PFSK-1 (cell line): Measurements from ENCODE around the gene HECTD4.

Experiments
- POLR2AphosphoS5 ChIP-seq: IDR thresholded peaks from 2 replicates; pipeline ENCODE4 v1.6.1; 2012; ENCODE audit warnings: low read depth, mild to moderate bottlenecking, control low read depth, low read length, moderate library complexity
- SIN3A ChIP-seq: IDR thresholded peaks from 2 replicates; pipeline ENCODE4 v1.6.1; 2012; ENCODE audit warnings: mild to moderate bottlenecking, low read length, moderate library complexity, borderline replicate concordance; ENCODE audit not compliant: insufficient read depth
- TAF1 ChIP-seq: IDR thresholded peaks from 2 replicates; pipeline ENCODE4 v1.6.1; 2012; ENCODE audit warnings: low read length, control low read depth, borderline replicate concordance; ENCODE audit not compliant: insufficient read depth
- TF ChIP-seq, protein P1 (sequence below), 2 experiments: IDR thresholded peaks; 2 replicates each; pipeline versions ENCODE4 v1.6.1 to v1.8.0; 2011 to 2012; ENCODE audit warnings: low read depth in 2 of 2, low read length in 2 of 2, control low read depth in 1 of 2, inconsistent platforms in 1 of 2, mild to moderate bottlenecking in 1 of 2, moderate library complexity in 1 of 2; ENCODE audit not compliant: insufficient read depth in 1 of 2

DNA sequence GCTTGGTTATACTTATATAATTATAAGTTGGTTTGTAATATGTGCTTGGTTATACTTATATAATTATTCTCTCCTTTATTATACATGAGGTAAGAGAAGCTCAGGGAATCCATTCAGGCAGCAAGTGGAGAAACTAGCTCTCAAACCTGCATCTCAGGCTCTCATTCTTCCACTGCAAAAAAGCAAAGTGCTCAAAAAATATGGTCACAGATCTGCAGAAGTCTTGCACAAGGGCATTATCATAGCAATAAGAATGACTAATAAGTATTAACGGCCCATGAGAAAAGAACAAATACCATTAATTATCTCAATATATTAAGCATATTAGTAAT, 257.3 kb downstream of the HECTD4 start:
- TF ChIP-seq, protein P1, sequence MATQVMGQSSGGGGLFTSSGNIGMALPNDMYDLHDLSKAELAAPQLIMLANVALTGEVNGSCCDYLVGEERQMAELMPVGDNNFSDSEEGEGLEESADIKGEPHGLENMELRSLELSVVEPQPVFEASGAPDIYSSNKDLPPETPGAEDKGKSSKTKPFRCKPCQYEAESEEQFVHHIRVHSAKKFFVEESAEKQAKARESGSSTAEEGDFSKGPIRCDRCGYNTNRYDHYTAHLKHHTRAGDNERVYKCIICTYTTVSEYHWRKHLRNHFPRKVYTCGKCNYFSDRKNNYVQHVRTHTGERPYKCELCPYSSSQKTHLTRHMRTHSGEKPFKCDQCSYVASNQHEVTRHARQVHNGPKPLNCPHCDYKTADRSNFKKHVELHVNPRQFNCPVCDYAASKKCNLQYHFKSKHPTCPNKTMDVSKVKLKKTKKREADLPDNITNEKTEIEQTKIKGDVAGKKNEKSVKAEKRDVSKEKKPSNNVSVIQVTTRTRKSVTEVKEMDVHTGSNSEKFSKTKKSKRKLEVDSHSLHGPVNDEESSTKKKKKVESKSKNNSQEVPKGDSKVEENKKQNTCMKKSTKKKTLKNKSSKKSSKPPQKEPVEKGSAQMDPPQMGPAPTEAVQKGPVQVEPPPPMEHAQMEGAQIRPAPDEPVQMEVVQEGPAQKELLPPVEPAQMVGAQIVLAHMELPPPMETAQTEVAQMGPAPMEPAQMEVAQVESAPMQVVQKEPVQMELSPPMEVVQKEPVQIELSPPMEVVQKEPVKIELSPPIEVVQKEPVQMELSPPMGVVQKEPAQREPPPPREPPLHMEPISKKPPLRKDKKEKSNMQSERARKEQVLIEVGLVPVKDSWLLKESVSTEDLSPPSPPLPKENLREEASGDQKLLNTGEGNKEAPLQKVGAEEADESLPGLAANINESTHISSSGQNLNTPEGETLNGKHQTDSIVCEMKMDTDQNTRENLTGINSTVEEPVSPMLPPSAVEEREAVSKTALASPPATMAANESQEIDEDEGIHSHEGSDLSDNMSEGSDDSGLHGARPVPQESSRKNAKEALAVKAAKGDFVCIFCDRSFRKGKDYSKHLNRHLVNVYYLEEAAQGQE (IDR thresholded peaks at IDR 0.05; ENCODE audit: insufficient read depth in 1 of 2, low read depth in 2 of 2, low read length in 2 of 2) = no peak
- TF ChIP-seq POLR2AphosphoS5 (no peak), TAF1 (no peak), SIN3A (no peak)
